GM19372 (cell line): ENCODE data around the gene CSN3.
"Not testable (repeated sequence)": the region's sequence is repeated elsewhere in the genome, so short reads cannot be mapped to it uniquely, and the experiment has no call there.

Source experiments
- ATAC-seq: cut with Tn5 transposase; IDR thresholded peaks from one replicate; pipeline ENCODE4 v1.9.1; 2021; ENCODE audit warnings: mild to moderate bottlenecking, low read depth, moderate library complexity; ENCODE audit not compliant: unreplicated experiment

Gene CSN3

GRCh38 chr4:70242297-70242696 is at the start of gene CSN3:
Gene CSN3, plus strand, starts transcription at chr4:70242597. Its CDS starts 2,223 bp downstream, at chr4:70244820.
- not testable (repeated sequence) for ATAC-seq

- no peak for ATAC-seq
Observed at GRCh38 chr4:70192895-70193294, 49.5 kb upstream of the CSN3 start.

- no peak for ATAC-seq
Observed at GRCh38 chr4:70195425-70195824, 47.0 kb upstream of the CSN3 start, which contains the start of gene ODAM. Gene ODAM, plus strand, starts transcription at chr4:70195725. Its CDS starts 819 bp downstream, at chr4:70196544.

GRCh38 chr4:70196857-70197256 is 45.5 kb upstream of the CSN3 start:
- no peak for ATAC-seq

GRCh38 chr4:70197842-70198241 is 44.6 kb upstream of the CSN3 start:
- no peak for ATAC-seq

GRCh38 chr4:70203601-70204000 is 38.8 kb upstream of the CSN3 start:
- no peak for ATAC-seq

GRCh38 chr4:70212752-70213151 is 29.6 kb upstream of the CSN3 start:
- not testable (repeated sequence) for ATAC-seq

- not testable (repeated sequence) for ATAC-seq
Observed at GRCh38 chr4:70216109-70216508, 26.3 kb upstream of the CSN3 start.

GRCh38 chr4:70216550-70216949 is 25.8 kb upstream of the CSN3 start:
- not testable (repeated sequence) for ATAC-seq

GRCh38 chr4:70221389-70221788 is 21.0 kb upstream of the CSN3 start:
- ATAC-seq: not testable (repeated sequence)

- not testable (repeated sequence) for ATAC-seq
Observed at GRCh38 chr4:70221818-70222217, 20.6 kb upstream of the CSN3 start.

GRCh38 chr4:70225824-70226223 is 16.6 kb upstream of the CSN3 start, which contains the start of gene FDCSP:
Gene FDCSP, plus strand, starts transcription at chr4:70226124. Its CDS starts 5,071 bp downstream, at chr4:70231195.
- no peak for ATAC-seq

GRCh38 chr4:70236125-70236524 is 6.3 kb upstream of the CSN3 start:
- no peak for ATAC-seq

GRCh38 chr4:70239131-70239883 is 3.1 kb upstream of the CSN3 start:
- ATAC-seq: no peak

- ATAC-seq: no peak
Observed at GRCh38 chr4:70239884-70240591, 2.4 kb upstream of the CSN3 start.

GRCh38 chr4:70243091-70243490 is 694 bp downstream of the CSN3 start:
- no peak for ATAC-seq

GRCh38 chr4:70251250-70251944 is 9.0 kb downstream of the CSN3 start:
- ATAC-seq: no peak

GRCh38 chr4:70251945-70252277 is 9.5 kb downstream of the CSN3 start:
- no peak for ATAC-seq

- no peak for ATAC-seq
Observed at GRCh38 chr4:70269674-70270073, 27.3 kb downstream of the CSN3 start.

- ATAC-seq: no peak
Observed at GRCh38 chr4:70277121-70277520, 34.7 kb downstream of the CSN3 start.

GRCh38 chr4:70280567-70280966 is 38.2 kb downstream of the CSN3 start:
- ATAC-seq: no peak
